GM23338 (cell line): ENCODE data around the gene KLC3. TPM values are rescaled to one million over a fixed set of nuclear protein-coding genes. Genes with fewer than 3 reads are reported as not detected.

Experiments used
- ATAC-seq: fragments of 200-7000 bp; cut with Tn5 transposase; 3 replicates; pipeline ENCODE4 v1.9.1; 2020
- DNase-seq: peaks from one replicate; pipeline ENCODE4 v3.0.0-alpha.2; 2015; ENCODE audit warnings: low spot score
- H2AFZ ChIP-seq: fragments of 200-600 bp; sonication (generic); 2 replicates; pipeline ENCODE4 v1.8.0; 2016; ENCODE audit warnings: antibody characterized with exemption, mild to moderate bottlenecking, moderate library complexity
- H3F3A ChIP-seq: fragments of 200-600 bp; sonication (generic); replicated peaks from 2 replicates; pipeline ENCODE4 v1.8.0; 2017; ENCODE audit warnings: antibody characterized with exemption, mixed run types, low read depth
- H3K27ac ChIP-seq: fragments of 200-600 bp; sonication (generic); 2 replicates; pipeline ENCODE4 v1.6.1; 2016; ENCODE audit warnings: low read depth
- H3K27me3 ChIP-seq: fragments of 200-600 bp; sonication (generic); 2 replicates; pipeline ENCODE4 v1.8.0; 2016; ENCODE audit warnings: mild to moderate bottlenecking, mixed run types, moderate library complexity; ENCODE audit not compliant: insufficient read depth
- H3K36me3 ChIP-seq: fragments of 200-600 bp; sonication (generic); 2 replicates; pipeline ENCODE4 v1.8.0; 2016; ENCODE audit warnings: mild to moderate bottlenecking; ENCODE audit not compliant: insufficient read depth
- H3K4me1 ChIP-seq: fragments of 200-600 bp; sonication (generic); 2 replicates; pipeline ENCODE4 v1.8.0; 2016; ENCODE audit warnings: mild to moderate bottlenecking, moderate library complexity; ENCODE audit not compliant: insufficient read depth
- H3K4me2 ChIP-seq: fragments of 200-600 bp; sonication (generic); 2 replicates; pipeline ENCODE4 v1.7.1; 2017; ENCODE audit warnings: mixed run types
- H3K4me3 ChIP-seq: fragments of 200-600 bp; sonication (generic); 2 replicates; pipeline ENCODE4 v1.6.1; 2016; ENCODE audit warnings: mixed run types
- H3K79me2 ChIP-seq: fragments of 200-600 bp; sonication (generic); replicated peaks from 2 replicates; pipeline ENCODE4 v1.8.0; 2017; ENCODE audit warnings: mild to moderate bottlenecking; ENCODE audit not compliant: insufficient read depth
- H3K9me2 ChIP-seq: fragments of 200-600 bp; sonication (generic); 2 replicates; pipeline ENCODE4 v1.8.0; 2017; ENCODE audit not compliant: insufficient read depth
- H4K20me1 ChIP-seq: fragments of 200-600 bp; sonication (generic); replicated peaks from 2 replicates; pipeline ENCODE4 v1.8.0; 2017; ENCODE audit warnings: mild to moderate bottlenecking; ENCODE audit not compliant: insufficient read depth
- H3K27ac Mint-ChIP-seq: 2 replicates; pipeline ENCODE4 v1.8.0; 2020; ENCODE audit warnings: inconsistent platforms, mild to moderate bottlenecking, moderate library complexity, mixed read lengths
- H3K27me3 Mint-ChIP-seq: 3 replicates; pipeline ENCODE4 v1.8.0; 2022; ENCODE audit warnings: low read depth, mild to moderate bottlenecking, moderate library complexity, mixed read lengths, inconsistent platforms; ENCODE audit not compliant: insufficient read depth, poor library complexity
- H3K36me3 Mint-ChIP-seq: 3 replicates; pipeline ENCODE4 v1.8.0; 2021; ENCODE audit warnings: low read depth, mild to moderate bottlenecking, inconsistent platforms, moderate library complexity, mixed read lengths
- H3K4me1 Mint-ChIP-seq: 3 replicates; pipeline ENCODE4 v1.8.0; 2020; ENCODE audit warnings: mild to moderate bottlenecking, inconsistent platforms, mixed read lengths
- H3K4me3 Mint-ChIP-seq: 3 replicates; pipeline ENCODE4 v1.8.0; 2021; ENCODE audit warnings: moderate library complexity, mild to moderate bottlenecking, inconsistent platforms, mixed read lengths
- H3K9me3 Mint-ChIP-seq: 3 replicates; pipeline ENCODE4 v1.8.0; 2020; ENCODE audit warnings: moderate library complexity, mild to moderate bottlenecking, inconsistent platforms, mixed read lengths
- CREB1 ChIP-seq: fragments of 250-450 bp; sonication (Bioruptor Pico); IDR thresholded peaks from 2 replicates; pipeline ENCODE4 v1.5.0; 2020; ENCODE audit warnings: low read depth, mild to moderate bottlenecking, moderate library complexity
- CTCF ChIP-seq, 2 experiments: fragments of 200-600 bp in 1 of 2; sonication (generic) in 1 of 2; conservative IDR thresholded peaks; 2 replicates each; pipeline versions ENCODE4 v1.5.1 to v1.6.1; 2016 to 2017; ENCODE audit warnings: antibody characterized with exemption in 2 of 2, low read depth in 2 of 2, mild to moderate bottlenecking in 2 of 2, moderate library complexity in 1 of 2
- ETS1 ChIP-seq: IDR thresholded peaks from 2 replicates; pipeline ENCODE4 v1.6.1; 2016; ENCODE audit warnings: antibody characterized with exemption
- EZH2 ChIP-seq: fragments of 200-600 bp; sonication (generic); IDR thresholded peaks from one replicate; pipeline ENCODE4 v1.8.0; 2017; ENCODE audit warnings: antibody characterized with exemption, mild to moderate bottlenecking, low read depth; ENCODE audit not compliant: unreplicated experiment
- JUNB ChIP-seq: IDR thresholded peaks from one replicate; pipeline ENCODE4 v1.6.1; 2016; ENCODE audit warnings: antibody characterized with exemption; ENCODE audit not compliant: unreplicated experiment
- NANOG ChIP-seq: IDR thresholded peaks from 2 replicates; pipeline ENCODE4 v1.6.1; 2016; ENCODE audit warnings: antibody characterized with exemption, borderline replicate concordance
- POLR2AphosphoS5 ChIP-seq: IDR thresholded peaks from 2 replicates; pipeline ENCODE4 v1.6.1; 2016; ENCODE audit warnings: antibody characterized with exemption, low read depth
- REST ChIP-seq: IDR thresholded peaks from one replicate; pipeline ENCODE4 v1.6.1; 2018; ENCODE audit warnings: antibody characterized with exemption; ENCODE audit not compliant: unreplicated experiment
- ZNF331 ChIP-seq: fragments of 250-450 bp; sonication (Bioruptor Pico); IDR thresholded peaks from 2 replicates; pipeline ENCODE4 v1.5.0; 2020; ENCODE audit warnings: low read depth, mild to moderate bottlenecking, moderate library complexity
- ZNF462 ChIP-seq: fragments of 250-450 bp; sonication (Bioruptor Pico); IDR thresholded peaks from 2 replicates; pipeline ENCODE4 v1.5.0; 2020; ENCODE audit warnings: mild to moderate bottlenecking, moderate library complexity
- polyA plus RNA-seq: library from polyadenylated mRNA; unstranded; fragments of >200 nt; fragmentation: Nextera tagmentation; extraction: Ambion mirVana; gene quantifications from 2 replicates; pipeline ENCODE4 v1.2.1, GENCODE V29; 2016
- total RNA-seq: library from RNA; depleted of rRNA; stranded (reverse); fragments of >200 nt; shearing (Covaris generic); gene quantifications from 2 replicates; pipeline ENCODE4 v1.2.3, GENCODE V29; 2014

Gene KLC3
- total and polyA plus RNA-seq, 2 experiments from 2014 or later, result 3.1 to 6.4 TPM

GRCh38 chr19:45320997-45321775 lies 19.4 kb upstream of the KLC3 start (continued):
- TF ChIP-seq REST (no peak), EZH2 (no peak), CREB1 (CRISPR knock-in tag) (no peak), NANOG (no peak), ETS1 (no peak)

DNA sequence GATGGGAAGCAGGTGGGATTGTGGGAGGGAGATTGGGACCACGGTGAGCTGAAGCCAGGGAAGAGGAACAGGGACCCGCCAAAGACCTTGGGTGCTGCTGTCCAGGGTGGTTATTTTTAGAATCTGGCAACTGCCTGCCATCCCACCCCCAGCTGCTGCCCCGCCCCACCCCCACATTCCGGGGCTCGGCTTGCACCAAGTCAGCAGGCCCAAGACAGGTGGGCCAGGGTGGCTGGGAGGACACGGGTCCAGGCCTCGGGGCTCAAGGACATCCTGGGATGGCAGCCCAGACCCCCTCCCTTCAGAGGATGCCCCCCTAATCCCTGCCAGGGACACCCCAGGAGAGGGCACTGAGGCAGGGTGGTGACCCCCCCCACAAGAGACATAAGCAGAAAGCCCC lies 18.7 kb upstream of the KLC3 start:
- Histone ChIP-seq H4K20me1 (no peaks in the 10 kb centered on the region), H3K79me2 (no peaks in the 10 kb centered on the region), H3K4me3 (no peak overlapping the region), H3K36me3 (no peaks in the 10 kb centered on the region), H3K9me2 (no peaks in the 10 kb centered on the region), H2AFZ (no peak overlapping the region), H3K27me3 (peaks cover 45% of the 10 kb centered on the region), H3K4me1 (peaks cover 18% of the 10 kb centered on the region), H3F3A (peaks cover 19% of the 10 kb centered on the region; the same call in 1 of the 2 replicates), H3K4me2 (no peak overlapping the region), H3K27ac (no peak overlapping the region)
- Mint-ChIP-seq H3K9me3 (no peaks in the 10 kb centered on the region; the same call in 2 of the 3 replicates), H3K4me1 (peaks cover 14% of the 10 kb centered on the region), H3K27me3 (peaks cover 44% of the 10 kb centered on the region), H3K4me3 (no peak overlapping the region), H3K27ac (no peak overlapping the region), H3K36me3 (no peaks in the 10 kb centered on the region)
- DNase-seq (no peak), ATAC-seq (no peak)
- TF ChIP-seq JUNB (no peak), NANOG (no peak), CTCF (conservative IDR thresholded peaks at IDR 0.05; ENCODE audit: low read depth in 2 of 2) (no peak), POLR2AphosphoS5 (no peak), EZH2 (no peak), ZNF462 (CRISPR knock-in tag) (no peak), CREB1 (CRISPR knock-in tag) (no peak), ZNF331 (CRISPR knock-in tag) (no peak)
